HL-60 (cell line): ENCODE measurements around the gene AXIN1.

Source experiments
- DNase-seq, 2 experiments: peaks; one replicate each; pipeline ENCODE4 v3.0.0-alpha.2; 2010 to 2020; ENCODE audit warnings: low read depth in 1 of 2, low spot score in 1 of 2
- H3K27ac ChIP-seq: fragments of 250-450 bp; sonication (Bioruptor Pico); replicated peaks from 2 replicates; pipeline ENCODE4 v1.5.1; 2020; ENCODE audit warnings: mild to moderate bottlenecking, moderate library complexity
- H3K27me3 ChIP-seq: fragments of 250-450 bp; sonication (Bioruptor Pico); 2 replicates; pipeline ENCODE4 v1.5.1; 2021; ENCODE audit warnings: mild to moderate bottlenecking, moderate library complexity; ENCODE audit not compliant: insufficient read depth, poor library complexity, severe bottlenecking
- H3K4me3 ChIP-seq: replicated peaks from 2 replicates; pipeline ENCODE4 v1.5.1; 2011; ENCODE audit warnings: mild to moderate bottlenecking, control low read depth, low read length; ENCODE audit not compliant: insufficient read depth
- CTCF ChIP-seq: IDR thresholded peaks from one replicate; pipeline ENCODE4 v1.5.1; 2011; ENCODE audit warnings: low read length, control low read depth, inconsistent platforms; ENCODE audit not compliant: insufficient read depth
- GABPA ChIP-seq: IDR thresholded peaks from 2 replicates; pipeline ENCODE4 v1.6.1; 2012; ENCODE audit warnings: low read depth
- POLR2AphosphoS5 ChIP-seq: IDR thresholded peaks from 2 replicates; pipeline ENCODE4 v1.6.1; 2012; ENCODE audit warnings: low read depth
- REST ChIP-seq: IDR thresholded peaks from 2 replicates; pipeline ENCODE4 v1.6.1; 2012; ENCODE audit warnings: low read depth; ENCODE audit not compliant: insufficient replicate concordance
- SPI1 ChIP-seq: IDR thresholded peaks from 2 replicates; pipeline ENCODE4 v1.6.1; 2012; ENCODE audit warnings: low read depth, mild to moderate bottlenecking, borderline replicate concordance

The AXIN1 gene

GRCh38 chr16:296276-296675 is 56.2 kb downstream of the AXIN1 start:
- Histone ChIP-seq H3K4me3 (no peak overlapping the region), H3K27me3 (no peaks in the 10 kb centered on the region), H3K27ac (no peak overlapping the region)
- TF ChIP-seq SPI1 (no peak), REST (no peak), POLR2AphosphoS5 (no peak), CTCF (no peak), GABPA (no peak)
- no peak for DNase-seq

GRCh38 chr16:293043-293775 is 59.3 kb downstream of the AXIN1 start:
- no peak for TF ChIP-seq CTCF
- TF ChIP-seq POLR2AphosphoS5: no peak
- TF ChIP-seq SPI1: no peak
- no peak for TF ChIP-seq REST
- no peak for TF ChIP-seq GABPA
- no peaks in the 10 kb centered on the region for H3K27me3 ChIP-seq
- H3K27ac ChIP-seq: no peak overlapping the region
- DNase-seq: no peak
- H3K4me3 ChIP-seq: no peak overlapping the region

- no peak for TF ChIP-seq GABPA
- no peak for TF ChIP-seq CTCF
- TF ChIP-seq POLR2AphosphoS5: no peak
- TF ChIP-seq SPI1: no peak
- no peak for TF ChIP-seq REST
- DNase-seq: no peak
- no peak overlapping the region for H3K4me3 ChIP-seq
- H3K27ac ChIP-seq: no peak overlapping the region
- H3K27me3 ChIP-seq: no peaks in the 10 kb centered on the region
Observed at GRCh38 chr16:291539-291938, 61.0 kb downstream of the AXIN1 start.
